Iris pigment epithelial cell (primary cell): ENCODE results near the gene SLC10A3.

Experiments used
- DNase-seq: peaks from one replicate; pipeline ENCODE4 v3.0.0-alpha.2; 2011; ENCODE audit warnings: low read depth

SLC10A3 gene

DNA sequence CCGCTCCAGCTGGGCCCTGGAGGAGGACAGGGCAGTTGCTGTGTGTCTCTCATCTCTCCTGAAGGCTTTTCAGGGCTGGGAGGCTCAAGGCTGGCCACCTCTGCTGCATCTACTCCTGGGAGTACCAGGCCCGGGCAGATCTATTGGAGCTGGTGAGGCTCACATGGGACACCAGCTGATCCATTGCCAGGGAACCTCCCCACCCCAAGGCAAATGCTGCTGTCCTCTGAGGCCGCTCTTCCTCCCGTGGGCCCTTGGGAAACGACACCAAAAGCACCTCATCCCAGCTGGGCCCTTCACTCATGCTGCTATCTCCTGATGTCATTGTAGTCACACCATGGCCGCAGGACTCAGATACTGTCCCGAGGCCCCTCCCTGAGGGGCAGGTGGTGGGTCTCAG, 7.6 kb downstream of the SLC10A3 start:
- no peak for DNase-seq

DNA sequence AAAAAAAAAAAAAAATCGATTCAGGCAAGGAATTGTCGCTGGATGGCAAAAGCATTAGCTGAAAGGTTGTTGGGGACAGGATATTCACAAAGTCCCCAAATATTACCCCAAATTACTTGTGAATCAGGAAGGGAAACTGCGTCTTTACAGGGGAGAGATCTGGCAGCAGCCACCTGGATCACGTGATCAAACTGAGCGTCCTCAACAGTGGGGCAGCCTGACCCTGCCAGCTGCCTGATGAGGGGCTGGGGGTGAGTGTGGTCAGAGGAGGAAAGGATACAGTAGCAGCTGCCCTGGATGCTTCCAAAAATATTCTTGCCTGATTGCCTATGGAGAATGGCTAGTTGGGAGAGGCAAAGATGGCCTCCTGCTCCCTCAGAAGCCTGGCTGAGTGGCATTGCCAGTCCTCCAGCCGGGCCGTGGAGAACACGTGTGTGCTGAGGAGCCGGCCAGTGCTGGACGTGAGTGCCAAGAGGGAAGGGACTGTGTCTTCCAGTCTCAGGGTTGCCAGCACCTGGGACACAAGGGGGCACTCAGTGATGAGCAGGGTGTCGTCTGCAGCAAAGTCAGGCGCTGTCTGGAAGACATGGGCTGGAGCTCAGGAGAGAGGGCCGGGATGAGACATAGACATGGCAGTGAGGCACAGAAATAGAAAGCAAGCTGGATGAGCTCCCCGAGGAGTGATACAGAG, 8.4 kb downstream of the SLC10A3 start:
- DNase-seq, result no peak

DNA sequence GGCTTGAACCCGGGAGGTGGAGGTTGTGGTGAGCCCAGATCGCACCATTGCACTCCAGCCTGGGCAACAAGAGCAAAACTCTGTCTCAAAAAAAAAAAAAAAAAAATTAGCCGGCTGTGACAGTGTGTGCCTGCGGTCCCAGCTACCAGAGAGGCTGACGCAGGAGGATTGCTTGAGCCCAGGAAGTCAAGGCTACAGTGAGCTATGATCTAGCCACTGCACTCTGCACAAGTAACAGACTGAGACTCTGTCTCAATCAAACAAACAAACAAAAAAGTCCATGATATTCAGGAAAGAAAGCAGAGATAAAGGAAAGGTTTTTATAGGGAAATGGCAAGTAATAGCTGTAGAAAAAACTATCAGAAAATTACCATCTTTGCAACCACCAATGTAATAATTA, 9.2 kb downstream of the SLC10A3 start:
- no peak for DNase-seq

DNA sequence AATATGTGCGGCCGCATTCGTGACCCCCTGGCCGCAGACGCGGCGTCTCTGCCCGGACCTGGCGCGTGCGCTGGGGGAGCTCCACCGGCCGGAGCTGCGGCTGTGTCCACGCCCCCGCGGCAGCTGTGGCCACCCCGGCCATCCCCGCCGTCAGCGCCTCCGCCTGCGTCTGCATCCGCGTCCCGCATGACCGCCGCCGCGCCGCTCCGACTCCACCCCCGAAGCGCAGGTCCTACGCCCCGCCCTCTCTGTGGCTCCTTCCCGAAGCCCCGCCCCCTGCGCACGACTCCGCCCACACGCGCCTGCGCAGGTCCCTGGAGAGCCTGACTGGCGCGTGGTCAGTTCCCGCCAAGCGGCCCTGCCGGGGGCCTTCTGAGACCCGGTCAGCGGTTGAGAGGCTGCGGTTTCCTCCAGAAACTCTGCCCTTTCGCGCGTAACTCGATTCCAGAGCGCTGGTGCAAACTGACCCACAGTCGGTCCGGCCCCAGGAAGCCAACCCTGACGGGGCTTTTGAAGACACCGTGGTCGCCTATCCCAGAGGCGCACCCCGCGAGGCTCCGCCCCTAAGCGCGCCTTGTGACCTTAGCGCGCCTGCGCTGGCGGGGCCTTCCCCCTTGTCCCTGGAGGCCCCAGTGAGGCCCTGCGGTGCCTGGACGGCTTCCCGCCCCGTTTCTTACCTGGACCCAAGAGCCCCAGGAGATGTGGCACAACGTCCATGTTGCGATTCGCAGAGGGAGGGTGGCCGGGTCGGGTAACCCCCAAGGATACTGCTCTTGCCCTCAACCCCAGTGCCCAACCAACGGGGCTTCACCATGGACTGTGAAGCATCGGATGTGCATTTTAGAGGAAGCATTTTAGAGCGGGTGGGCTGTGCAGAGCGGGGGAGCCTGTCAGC, 11.5 kb downstream of the SLC10A3 start, which contains the start of gene LAGE3:
Gene LAGE3 (minus strand): TSS at position 554 of the 895 bp plus-strand sequence. CDS start 366 bp downstream, at position 188.
- DNase-seq, result peak; percentile 89

DNA sequence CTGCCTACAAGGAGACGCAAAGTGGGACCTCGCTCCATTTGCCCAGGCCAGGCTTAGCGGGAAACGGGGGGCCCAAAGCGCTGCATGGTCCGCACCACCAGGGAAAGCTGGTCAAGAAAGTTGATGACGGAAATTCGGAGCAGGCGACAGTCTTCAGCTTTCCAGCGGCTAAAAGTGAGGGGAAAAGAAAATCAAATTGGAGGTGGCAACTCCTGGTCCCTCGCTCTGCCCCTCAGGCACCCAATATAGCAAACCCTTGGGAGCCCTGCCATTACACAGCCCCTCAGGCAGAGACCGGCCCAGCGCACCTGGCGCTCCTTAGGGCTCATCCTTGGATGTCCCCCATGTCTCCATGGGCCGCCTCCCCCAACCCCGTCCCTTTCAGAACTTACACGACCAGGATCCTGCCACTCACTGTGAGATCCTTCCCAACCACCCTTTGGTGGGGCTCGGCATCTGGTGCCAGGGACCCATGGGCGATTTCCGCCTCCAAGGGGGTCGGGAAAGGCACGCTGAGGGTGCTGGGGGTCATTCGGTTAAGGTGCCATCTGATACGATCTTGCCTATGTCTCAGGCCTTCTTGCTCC, 12.4 kb downstream of the SLC10A3 start:
- no peak for DNase-seq

- DNase-seq, result no peak
These were observed 13.6 kb downstream of the SLC10A3 start for GRCh38 chrX:154476821-154477220.

DNA sequence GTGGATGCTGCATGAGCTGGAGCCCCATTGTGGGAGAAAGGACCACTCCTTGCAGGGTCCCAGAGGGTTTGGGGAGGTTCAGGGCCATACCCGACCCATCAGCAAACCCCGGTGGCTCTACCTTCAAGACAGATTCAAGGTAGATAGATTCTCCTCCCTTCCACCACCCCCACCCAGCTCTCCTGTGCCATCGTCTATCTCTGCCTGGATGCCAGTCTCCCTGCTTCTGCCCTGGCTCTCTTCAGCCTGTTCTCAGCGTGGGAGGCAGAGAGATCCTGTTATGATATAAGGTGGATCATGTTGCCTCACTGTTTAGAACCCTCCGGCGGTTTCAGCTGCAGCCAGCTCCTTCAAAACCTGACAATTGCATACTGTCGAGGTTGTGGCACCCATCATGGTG, 16.7 kb downstream of the SLC10A3 start:
- no peak for DNase-seq

GRCh38 chrX:154472685-154473632, 17.5 kb downstream of the SLC10A3 start:
- no peak for DNase-seq

- no peak for DNase-seq
These were observed 18.4 kb downstream of the SLC10A3 start for GRCh38 chrX:154471839-154472684.

- no peak for DNase-seq
These were observed 19.4 kb downstream of the SLC10A3 start for GRCh38 chrX:154470914-154471568.

DNA sequence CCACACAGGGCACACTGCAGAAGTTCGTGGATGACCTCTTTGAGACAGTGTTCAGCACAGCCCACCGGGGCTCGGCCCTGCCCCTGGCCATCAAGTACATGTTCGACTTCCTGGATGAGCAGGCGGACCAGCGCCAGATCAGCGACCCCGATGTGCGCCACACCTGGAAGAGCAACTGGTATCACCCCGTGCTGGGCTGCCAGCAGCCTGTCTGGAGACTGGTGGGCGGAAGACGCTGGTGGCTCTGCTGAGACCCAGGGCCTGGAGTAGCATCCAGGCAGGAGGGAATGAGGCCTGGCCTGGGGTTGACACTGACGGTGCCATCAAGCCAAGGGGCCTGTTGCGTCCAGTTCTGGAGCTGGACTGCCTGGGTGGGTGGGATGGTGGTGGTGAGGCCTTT, 20.0 kb downstream of the SLC10A3 start:
- no peak for DNase-seq

DNA sequence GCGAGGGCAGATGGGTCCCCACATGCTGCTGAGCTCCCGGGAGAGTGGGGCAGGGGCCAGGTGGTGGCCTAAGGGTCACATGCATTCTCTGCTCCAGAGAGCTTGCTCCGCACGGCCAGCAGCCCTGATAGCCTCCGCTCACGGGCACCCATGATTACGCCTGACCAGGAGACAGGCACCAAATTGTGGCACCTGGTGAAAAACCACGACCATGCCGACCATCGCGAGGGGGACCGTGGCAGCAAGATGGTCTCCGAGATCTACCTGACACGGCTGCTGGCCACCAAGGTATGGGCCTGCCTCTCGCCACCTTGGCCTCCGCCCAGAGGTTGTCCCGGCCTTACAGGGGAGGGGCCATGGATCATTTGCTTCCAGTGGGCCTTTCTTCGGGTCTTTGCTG, 20.5 kb downstream of the SLC10A3 start:
- no peak for DNase-seq

GRCh38 chrX:154469114-154469513, 21.3 kb downstream of the SLC10A3 start:
- no peak for DNase-seq

- DNase-seq, result no peak
These were observed 22.2 kb downstream of the SLC10A3 start for GRCh38 chrX:154468217-154468616.

DNA sequence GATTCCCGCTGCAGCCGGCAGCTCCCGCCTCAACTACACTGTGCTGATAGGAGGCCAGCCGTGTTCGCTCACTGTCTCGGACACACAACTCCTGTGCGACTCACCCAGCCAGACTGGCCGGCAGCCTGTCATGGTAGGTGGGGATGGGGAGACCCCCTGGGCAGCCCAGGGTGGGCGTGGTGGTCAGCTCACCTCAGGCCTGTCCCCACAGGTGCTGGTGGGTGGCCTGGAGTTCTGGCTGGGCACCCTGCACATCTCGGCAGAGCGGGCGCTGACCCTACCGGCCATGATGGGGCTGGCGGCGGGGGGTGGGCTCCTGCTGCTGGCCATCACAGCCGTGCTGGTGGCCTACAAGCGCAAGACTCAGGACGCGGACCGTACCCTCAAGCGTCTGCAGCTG, 22.9 kb downstream of the SLC10A3 start:
- DNase-seq, result no peak

- DNase-seq, result no peak
These were observed 23.5 kb downstream of the SLC10A3 start for GRCh38 chrX:154466907-154467306.

GRCh38 chrX:154466036-154466435, 24.4 kb downstream of the SLC10A3 start:
- no peak for DNase-seq

DNA sequence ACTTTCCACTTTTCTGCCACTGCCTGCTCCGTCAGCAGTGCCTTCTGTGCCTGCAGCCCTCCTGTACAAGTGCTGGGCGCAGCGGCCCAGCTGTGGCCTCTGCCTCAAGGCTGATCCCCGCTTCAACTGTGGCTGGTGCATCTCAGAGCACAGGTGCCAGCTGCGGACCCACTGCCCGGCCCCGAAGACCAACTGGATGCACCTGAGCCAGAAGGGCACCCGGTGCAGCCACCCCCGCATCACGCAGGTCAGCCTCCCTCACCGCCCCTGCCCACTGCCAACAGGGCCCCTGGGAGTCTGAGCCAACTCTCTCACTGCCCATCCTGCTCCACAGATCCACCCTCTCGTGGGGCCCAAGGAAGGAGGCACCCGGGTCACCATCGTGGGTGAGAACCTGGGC, 24.8 kb downstream of the SLC10A3 start:
- no peak for DNase-seq

GRCh38 chrX:154464806-154465365, 25.5 kb downstream of the SLC10A3 start:
- no peak for DNase-seq
